Measurements from ENCODE around the gene MEP1B.
"Not testable (repeated sequence)": the region's sequence is repeated elsewhere in the genome, so short reads cannot be mapped to it uniquely, and the experiment has no call there.

Gene MEP1B

DNA sequence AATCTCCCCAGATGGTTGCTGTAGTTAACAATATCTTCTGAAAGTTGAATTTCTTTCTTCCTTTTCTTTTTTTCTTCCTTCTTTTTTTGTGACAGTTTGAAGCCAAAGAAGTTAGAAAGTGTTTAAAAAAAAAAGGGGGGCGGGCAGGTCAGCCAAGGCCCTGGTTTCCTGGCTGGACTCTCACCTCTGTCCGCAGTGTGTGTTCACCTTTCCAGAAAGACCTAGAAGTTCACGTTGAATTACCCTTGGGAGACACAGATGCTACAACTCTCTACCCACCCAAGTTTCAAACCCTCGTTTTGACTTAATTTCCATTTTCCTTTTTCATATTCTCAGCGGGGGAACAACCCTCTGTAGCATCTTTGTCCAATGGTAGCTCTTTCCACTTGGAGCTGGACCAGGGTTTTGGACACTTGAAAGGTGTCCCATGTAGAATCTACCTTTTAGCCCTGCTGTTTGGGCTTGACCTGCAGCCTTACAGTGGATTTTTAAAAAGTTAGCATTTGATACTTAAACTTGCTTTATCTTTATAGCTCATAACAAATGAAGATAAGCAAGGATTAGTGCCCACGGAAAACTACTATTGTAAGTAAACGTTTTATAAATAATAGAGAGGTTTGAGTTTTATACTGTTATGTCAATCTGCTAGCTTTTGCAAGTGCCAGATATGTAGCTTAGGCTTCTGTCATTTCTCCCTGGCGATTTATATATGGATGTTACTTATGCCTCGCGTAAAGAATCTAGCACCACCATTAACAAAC, 20.0 kb downstream of the MEP1B start:
- DNase-seq = no peak

DNA sequence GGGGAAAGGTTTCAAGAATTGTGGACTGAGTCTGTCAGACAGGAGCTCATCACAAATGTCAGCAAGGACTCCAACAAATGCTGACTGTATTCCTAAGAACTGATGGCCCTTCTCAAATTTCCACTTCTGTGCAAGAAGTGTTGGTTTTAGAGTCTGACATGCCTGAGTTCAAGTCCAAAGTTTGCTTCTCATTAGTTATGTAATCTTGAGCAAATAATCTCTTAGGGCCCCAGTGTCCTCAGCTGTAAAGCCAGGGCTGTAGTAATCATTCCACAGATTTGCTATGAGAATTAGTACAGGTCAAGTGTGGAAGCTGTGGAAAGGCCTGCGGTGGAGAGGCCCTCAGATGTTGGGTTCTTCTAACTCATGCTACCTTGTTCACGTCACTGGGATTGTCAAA, 23.9 kb downstream of the MEP1B start:
- DNase-seq = no peak

DNA sequence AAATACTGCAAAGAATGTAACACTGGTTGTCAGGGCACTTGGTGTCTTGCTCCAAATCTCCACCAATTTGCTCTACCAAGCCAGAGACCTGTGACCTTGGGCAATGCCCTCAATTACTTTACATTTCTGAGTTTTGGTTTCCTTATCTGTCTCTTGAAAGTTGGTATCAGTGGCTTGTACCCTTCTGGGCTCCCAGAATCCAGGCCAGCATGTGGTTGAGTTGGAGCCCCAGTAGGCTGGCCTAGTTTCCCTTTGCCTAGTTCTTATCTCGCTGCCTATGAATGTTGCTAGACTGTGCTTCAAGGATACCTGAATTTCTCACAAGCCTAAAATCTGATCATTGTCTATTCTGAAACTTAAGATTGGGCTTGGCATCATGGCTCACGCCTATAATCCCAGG, 26.6 kb downstream of the MEP1B start:
- no peak for DNase-seq

DNA sequence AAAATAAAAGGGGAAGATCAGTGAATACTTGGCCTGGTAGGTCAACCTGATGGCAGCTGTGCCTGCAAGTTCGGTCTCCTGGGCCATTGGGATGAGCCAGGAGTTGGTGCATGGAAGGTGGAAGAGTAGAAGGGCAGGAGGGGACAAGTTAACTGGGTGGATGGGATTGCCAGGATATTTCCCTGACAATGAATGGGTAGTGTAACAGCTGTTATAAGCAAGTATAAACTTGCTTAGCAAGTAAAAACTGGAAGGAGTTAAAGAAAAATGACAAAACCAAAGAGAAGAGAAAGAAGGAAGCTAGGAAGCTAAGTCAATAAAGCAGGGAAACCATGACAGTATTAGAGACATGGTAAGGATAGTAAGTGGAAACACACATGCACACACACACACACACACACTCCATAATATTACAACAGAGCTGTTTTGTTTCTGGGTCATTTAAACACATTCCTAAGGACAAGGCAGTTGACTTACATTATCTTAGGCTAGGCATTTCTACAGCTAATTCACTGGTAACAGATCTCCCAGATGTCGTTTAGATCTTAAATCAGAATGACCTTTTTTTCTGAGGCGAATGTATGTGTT, 29.7 kb downstream of the MEP1B start:
- no peak for DNase-seq

DNA sequence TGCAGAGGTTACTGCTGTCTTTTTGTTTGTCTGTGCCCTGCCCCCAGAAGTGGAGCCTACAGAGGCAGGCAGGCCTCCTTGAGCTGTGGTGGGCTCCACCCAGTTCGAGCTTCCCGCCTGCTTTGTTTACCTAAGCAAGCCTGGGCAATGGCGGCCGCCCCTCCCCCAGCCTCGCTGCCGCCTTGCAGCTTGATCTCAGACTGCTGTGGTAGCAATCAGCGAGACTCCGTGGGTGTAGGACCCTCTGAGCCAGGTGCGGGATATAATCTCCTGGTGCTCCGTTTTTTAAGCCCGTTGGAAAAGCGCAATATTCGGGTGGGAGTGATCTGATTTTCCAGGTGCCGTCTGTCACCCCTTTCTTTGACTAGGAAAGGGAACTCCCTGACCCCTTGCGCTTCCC, 43.5 kb downstream of the MEP1B start:
- DNase-seq = not testable (repeated sequence)

DNA sequence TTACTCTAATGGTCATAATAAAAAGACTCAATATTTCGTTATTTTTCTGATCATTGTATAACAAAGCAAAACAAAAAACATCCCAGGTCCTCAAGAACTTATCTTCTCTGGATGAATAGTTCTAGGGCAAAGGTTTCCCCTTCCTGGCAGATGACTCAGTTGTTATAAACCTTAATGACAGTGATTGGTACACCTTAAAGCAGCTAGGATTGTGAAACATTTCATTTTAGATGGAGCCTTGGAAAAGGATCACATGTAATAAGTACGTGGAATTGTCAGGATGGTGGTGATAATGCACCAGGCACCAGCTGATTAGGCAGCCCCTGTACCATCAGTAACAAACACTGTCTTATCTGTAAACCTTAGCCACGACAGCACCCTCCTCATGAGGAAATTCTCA, 47.2 kb downstream of the MEP1B start:
- DNase-seq = no peak

DNA sequence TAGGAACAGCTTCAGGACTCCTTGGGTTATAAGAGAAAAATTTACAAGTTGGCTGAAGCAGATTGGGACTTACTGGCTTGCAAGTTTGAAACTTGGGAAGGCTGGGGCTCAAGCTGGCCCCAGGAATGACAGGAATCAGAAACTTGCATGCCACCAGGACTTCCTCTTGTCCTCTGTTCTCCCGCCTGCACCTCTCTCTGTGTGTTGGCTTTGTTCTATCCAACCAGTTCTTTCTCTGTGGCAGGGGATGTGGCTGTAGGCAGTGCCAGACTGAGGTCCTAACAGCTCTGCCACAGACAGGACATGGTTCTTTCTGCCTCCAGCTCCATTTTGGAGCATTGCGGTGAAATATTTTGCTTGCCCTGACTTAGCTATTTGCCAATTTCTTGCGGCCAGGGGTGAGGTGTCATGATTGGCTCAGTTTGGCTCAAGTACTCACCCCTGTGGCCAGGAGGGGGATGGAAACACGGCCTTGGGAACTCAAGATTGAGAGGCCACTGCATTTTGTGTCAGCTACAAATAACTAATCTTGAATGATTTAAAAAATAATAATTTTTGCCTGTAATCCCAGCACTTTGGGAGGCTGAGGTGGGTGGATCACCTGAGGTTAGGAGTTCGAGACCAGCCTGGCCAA, 48.9 kb downstream of the MEP1B start:
- no peak for DNase-seq

DNA sequence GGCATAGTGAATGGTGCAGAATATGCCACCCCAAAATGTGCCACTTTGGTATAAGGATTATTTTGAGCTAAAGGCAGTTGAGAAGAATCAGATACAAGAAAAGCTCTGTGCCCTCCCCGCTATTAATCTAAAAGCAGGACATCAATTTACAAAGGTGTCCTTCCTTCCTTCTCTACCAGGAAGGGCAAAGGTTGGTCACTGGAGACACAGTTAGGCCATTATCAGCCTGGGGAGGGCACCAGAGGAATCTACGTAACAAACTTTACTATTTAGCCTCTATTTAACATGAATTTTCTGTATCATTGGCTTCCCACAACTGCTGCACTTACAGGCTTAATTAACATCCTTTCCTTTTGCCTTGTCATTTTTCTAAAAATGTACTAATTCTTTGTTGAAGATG, 52.6 kb downstream of the MEP1B start:
- no peak for DNase-seq

DNA sequence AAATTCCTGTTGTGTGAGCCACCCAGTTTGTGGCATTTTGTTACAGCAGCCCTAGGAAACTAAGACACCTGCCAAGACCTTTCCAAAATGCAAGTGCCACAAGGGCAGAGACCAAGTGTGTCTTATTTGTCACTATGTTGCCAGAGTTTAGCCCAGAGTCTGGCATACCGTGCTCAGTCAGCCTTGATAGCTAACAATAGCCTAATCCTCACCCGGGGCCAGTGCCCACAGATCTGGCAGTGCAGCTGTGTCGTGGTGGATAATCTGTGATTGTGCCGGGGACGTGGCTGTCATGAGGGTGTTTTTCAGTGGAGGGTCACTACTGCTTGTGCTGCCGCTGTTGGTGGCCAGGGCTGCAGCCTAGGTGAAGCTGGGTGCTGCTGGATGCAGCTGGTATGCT, 53.5 kb downstream of the MEP1B start:
- no peak for DNase-seq

DNA sequence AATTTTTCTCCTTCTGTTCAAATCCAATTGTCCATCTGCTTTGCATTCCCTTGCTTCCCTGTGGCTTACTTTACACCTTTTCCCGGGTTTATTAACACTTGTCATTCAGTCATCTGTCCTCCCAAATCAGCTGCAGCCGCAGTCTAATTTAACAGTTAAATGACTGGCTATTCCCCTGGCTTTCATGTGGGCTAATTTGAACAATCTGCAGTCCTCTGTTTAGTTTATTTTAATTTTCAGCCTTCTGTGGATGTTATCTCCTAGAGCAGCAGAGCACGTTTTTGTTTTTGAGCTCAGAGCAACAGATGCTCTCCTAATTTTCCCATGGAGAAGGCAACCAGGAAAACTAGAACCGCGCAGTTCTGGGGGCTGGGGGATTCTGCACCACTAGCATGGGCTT, 55.0 kb downstream of the MEP1B start:
- DNase-seq = no peak

DNA sequence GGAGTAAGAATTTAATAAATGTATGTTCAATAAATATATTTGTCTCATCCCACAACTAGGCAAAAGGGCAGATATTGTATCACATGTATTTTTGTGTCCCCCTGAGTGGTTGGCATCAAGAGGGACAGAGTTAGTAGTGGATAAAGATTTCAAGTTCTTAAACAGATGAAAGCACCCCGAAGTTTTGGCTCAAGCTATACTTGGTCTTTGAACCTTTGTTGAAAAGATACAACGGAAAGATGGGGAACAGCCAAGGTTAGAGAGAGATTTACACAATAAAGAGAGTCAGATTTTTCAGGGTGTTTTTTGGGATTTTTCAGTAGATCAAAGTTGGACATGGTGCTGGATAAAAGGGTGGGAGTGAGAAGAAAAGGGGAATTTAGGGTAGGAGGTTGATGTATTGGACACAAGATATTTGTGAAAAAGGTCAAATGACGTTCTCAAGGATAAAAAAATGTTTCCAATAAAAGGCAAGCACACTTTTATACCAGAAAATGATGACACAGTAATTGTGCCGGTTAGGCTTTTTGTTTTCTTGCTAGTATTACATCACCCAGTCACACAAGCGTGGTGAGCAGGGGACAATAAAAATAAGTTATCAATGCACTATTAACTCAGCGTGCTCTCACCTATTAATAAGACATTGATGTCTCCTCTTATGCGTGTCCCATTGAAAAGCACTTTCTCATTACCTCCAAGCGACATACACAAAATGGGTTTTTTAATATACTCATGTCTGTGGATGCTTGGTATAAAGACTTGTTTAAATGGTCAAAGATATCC, 59.5 kb downstream of the MEP1B start:
- no peak for DNase-seq

DNA sequence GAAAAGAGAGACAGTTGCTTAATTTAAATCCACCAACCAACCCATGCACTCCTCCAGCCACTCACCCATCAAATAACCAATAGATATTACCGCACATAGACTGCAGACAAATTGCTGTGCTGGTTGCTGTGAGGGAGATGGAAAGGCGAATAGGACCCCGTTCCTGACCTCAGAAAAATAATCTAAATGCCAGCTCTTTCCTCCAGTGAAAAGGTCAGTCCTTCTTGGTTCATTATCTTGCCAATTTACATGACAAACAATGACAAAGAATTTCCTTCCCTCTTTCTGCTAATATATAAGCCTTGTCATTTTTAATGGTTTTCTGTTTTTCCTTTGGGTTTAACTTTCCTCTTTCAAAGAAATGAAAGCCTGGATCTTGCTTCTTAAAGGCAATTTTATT, 61.6 kb downstream of the MEP1B start:
- DNase-seq = no peak

DNA sequence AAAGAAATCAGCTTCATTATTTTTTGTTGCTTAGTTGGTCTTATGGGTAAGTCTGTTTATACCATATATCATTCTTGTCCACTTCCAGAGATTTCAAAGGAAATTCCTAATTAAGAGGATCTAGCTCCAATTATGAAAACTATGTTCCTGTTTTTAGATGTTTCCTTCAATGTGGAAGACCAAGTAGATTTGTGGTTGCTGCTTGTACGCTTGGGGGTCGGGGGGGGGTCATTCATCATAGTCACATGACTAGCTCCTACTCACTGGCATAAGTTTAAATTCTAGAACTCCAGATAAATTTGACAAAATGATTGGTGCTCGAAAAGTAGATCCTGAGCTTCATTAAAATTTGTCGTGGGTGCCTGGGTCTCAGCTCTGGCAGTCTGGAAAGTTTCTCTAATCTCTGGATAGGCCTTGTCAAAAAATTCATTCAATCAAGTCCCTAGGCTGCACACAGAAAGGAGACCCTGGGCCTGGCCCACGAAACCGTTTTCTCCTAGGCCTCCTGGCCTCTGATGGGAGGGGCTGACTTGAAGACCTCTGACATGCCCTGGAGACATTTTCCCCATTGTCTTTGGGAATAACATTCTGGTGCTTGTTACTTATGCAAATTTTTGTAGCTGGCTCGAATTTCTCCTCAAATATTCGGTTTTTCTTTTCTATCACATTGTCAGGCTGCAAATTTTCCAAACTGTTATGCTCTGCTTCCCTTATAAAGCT, 62.5 kb downstream of the MEP1B start:
- no peak for DNase-seq

DNA sequence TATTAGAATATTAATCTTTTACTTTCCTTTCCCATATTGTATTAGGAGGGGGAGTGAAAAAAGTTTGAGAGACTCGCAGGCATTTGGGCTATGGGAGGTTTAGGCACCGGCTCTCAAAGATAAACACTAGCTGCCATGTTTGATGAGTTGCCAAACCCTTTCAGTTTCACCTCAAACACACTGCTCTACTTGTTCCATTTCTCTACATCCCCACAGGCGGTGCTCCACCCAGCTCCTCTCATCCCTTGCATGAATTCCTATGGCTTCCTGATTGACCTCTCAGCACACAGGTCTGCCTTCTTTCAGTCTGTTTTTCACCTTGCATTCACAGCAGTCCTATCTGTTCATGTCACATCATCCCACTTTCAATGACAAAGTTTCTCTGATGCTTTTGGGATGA, 65.7 kb downstream of the MEP1B start:
- no peak for DNase-seq

DNA sequence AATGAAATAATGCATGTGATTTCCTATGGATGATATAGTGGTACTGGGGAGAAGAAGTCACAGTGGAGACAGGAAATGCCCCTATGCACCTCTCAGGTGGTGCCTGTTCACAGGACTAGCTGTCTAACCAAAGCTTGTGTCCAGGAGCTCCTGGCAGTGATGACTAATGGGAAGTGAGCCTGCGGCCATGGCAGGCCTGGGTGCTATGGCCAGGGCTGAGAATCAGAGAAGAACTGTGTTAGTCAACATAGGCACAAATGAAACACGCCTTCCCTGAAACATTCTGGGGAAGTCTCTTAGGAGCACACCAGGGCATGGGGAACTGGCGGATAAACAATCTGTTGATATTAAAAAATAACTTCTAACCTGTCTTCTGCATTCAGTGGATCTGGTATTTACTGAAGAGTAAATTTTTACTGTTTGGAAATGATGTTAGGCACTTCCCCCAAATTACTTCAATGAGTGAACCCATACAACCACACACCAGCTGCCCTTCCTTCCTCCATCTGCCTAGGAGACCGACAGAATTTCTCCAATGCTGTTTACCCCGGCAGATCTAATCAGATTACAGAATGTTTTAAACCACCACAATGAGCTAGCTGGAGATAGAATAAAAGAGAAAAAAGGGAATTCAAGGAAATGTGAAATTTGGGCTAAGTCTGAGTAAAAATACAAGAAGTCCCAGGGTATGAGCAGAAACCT, 67.4 kb downstream of the MEP1B start:
- no peak for DNase-seq

DNA sequence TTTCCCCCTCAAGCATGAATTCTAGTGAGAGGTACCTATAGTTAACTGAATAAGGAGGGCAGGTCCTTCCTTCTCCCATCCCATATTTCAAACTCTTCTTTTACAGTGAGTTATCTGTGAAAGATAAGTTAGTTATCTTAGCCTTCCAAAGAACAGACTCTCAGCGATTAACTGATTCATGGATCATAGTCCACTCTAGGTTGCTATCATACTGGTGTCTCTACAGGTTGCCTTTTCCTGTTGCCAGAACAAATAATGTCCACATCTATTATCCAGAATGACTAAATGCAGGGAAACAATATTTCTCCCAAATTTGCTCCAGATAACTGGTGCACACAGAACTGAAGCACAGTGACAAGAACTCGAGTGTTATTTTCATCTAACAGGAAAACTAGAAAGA, 68.3 kb downstream of the MEP1B start:
- DNase-seq = no peak

DNA sequence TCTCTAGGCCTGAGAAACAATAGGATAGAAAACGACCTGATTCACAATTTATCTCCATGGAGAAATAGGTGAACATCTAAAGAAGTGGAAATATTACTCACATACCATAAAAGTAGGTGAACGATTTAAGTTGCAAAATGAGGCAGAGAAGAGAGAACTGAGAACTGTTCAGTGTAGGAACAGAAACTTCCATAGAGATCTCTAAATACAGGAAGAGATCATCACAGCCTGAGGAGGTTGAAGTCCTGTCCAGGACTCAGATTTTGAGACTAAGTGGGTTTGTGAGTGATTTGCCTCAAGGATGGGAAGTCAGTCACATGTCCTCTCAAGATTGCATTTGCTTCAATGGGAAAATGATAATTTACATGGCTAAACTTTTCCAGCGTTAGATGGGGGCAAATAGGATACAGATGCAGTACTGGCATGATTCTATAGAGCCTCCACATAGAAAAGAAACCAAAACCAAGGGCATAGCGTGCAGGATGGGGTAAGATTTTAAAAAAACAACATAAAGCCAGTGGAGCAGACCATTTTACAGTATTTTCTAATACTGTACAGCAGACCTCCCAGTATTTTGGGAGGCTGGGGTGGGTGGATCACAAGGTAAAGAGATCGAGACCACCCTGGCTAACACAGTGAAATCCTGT, 68.8 kb downstream of the MEP1B start:
- DNase-seq = no peak

DNA sequence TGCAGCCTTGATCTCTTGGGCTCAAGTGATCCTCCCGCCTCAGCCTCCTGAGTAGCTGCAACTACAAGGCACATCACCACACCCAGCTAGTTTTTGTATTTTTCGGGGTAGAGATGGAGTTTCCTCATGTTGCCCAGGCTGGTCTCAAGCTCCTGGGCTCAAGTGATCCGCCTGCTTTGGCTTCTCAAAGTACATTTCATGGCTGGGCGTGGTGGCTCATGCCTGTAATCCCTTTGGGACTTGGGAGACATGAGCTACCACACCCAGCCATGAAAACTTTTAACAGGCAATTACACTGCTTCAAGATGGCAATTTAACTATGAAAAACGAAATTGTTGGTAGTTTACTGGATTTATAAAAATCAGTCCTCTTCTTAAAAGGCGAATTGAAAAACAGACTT, 69.7 kb downstream of the MEP1B start:
- no peak for DNase-seq

DNA sequence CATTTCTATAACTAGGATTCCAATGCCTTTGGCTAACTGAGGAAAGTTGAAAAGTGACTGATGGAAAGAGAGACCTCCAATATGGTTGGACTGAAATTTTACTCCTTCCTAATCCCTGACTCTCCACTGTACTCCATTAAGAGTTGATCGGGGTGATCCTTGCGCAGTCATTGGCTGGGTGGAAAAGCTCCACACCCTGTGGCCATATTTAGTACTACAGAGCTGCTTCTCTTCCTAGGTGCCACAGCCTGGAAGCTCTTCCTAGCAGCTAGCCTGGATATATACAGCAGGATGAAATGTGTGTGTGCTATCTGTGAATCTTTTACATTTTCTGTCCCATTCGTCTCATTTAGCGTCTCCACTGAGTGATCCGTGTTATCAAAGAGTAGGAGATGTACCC, 71.2 kb downstream of the MEP1B start:
- no peak for DNase-seq

DNA sequence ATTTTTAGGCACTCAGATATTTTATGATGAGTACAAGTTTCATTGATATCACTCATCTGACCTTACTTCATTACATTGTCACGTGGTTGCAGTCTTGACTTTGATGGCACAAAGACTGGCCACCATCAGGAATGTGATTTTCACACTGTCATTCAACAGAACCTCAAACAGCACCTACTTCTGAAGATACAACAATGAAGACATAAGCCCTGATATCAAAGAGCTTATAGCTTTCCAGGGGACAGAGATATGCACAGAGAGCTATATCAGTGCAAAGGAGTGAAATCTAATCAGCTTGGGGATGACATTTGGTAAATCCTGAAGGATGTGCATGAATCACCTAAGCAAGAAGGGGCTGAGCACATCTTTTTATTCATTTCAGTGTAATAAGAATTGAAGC, 72.3 kb downstream of the MEP1B start:
- DNase-seq = no peak

DNA sequence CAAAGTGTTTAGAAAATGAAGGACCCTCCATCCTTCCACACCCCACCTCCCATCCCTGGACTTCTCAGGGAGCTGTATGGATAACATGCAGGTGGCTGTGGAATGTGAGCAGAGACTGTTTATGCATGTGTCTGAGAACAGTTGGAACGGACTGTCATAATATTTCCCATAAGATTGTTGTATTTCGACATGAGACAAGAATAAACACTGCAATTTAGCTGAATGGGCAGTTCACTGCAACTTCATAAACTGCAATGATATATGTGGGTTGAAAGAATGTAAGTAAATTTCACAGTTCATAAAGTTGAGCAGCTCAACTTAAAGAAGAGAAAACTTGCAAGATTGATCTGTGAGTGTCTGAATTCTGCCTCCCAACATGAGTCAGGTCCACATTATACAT, 74.6 kb downstream of the MEP1B start:
- no peak for DNase-seq

DNA sequence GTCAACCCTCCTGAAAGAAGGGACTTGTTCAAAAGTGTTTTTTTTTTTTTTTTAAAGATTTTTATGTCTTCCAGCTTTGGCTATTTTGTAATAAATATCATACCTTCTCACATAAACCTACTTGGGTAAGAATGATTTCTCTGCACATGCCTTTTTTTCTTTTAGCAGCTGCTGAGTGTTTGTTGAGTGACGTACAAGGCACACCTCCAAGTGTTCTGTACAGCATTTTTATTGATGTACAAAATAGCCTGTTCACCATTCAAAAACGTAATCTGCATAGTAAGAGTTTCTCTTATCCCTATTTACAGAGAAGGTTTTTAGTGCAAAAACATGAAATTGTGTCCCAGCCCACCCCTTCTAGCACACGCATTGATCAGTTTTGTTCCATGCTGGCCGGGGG, 77.6 kb downstream of the MEP1B start:
- DNase-seq = no peak

Data from fibroblast of skin of abdomen (primary cell).